Heart left ventricle (tissue), 13 donors: ENCODE data around the gene SRSF8.

Source experiments
- POLR2A ChIP-seq, 2 donors: fragments of 450-650 bp; IDR thresholded peaks; one replicate each; pipeline ENCODE4 v1.6.1; 2017; ENCODE audit warnings: antibody characterized with exemption in 2 of 2, mild to moderate bottlenecking in 2 of 2, moderate library complexity in 2 of 2
- TF ChIP-seq, protein P1 (sequence below), 12 donors: fragments of 200-600 bp; sonication (generic) in 4 of 12; IDR thresholded peaks; one replicate each; pipeline versions ENCODE4 v1.5.0 to v1.8.0; 2018 to 2022; ENCODE audit warnings: antibody characterized with exemption in 12 of 12, mild to moderate bottlenecking in 5 of 12
- donor health status: ischemic (EF 13 %, LVEDD 7.1; RV severe dilation, severe dysfunction).
- donor health status: DM: no; HTN: yes; CAD: no.
- donor health status: DM: no; HTN: no; CAD: no.
- donor health status: ischemic (EF 25% LVEDD 6.9; RV normal size, moderate dysfunction).
- donor health status: ischemic (EF 25% LVEDD 5.7; RV mildly dilated, moderate dysfunction).
- donor health status: ischemic (EF 35%, LVEDD 5.7; RV mildly dilated, moderate dysfunction).
- donor health status: nonischemic (EF 11% LVEDD 7.7; RV severe dilation, severe dysfunction).
- donor health status: DM: yes; HTN: yes; CAD: no.
- donor health status: PGD.
- donor health status: ischemic (EF 29% LVEDD 5.4; RV normal size, mild dysfunction).
- donor health status: nonischemic (EF 23%, LVEDD 6.1; RV moderate dilation, normal function).

DNA sequence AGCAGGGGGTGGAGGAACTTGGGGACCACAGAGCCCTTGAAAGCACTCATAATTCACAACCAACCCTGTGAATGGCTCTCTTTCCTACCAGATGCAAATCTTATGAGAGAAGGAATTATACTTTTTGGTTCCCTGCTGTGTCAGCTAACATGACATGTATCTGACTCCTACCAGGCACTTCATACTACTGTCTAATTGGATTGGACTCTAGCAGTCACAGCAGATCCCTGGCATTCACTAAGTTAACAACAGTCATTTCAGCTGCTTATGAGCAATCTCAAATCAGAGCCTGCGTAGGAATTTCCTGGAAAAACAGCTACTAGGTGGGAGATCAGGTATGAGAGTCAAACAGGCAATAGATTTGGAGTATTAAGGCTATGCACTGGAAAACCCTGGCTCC lies 11.8 kb downstream of the SRSF8 start:
- TF ChIP-seq, protein P1, sequence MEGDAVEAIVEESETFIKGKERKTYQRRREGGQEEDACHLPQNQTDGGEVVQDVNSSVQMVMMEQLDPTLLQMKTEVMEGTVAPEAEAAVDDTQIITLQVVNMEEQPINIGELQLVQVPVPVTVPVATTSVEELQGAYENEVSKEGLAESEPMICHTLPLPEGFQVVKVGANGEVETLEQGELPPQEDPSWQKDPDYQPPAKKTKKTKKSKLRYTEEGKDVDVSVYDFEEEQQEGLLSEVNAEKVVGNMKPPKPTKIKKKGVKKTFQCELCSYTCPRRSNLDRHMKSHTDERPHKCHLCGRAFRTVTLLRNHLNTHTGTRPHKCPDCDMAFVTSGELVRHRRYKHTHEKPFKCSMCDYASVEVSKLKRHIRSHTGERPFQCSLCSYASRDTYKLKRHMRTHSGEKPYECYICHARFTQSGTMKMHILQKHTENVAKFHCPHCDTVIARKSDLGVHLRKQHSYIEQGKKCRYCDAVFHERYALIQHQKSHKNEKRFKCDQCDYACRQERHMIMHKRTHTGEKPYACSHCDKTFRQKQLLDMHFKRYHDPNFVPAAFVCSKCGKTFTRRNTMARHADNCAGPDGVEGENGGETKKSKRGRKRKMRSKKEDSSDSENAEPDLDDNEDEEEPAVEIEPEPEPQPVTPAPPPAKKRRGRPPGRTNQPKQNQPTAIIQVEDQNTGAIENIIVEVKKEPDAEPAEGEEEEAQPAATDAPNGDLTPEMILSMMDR (IDR thresholded peaks at IDR 0.05), result no peak
- TF ChIP-seq POLR2A (IDR thresholded peaks at IDR 0.05), result no peak
